Hindlimb muscle (tissue), 1 donor: ENCODE measurements around the gene NXF1. TPM values are rescaled to one million over a fixed set of nuclear protein-coding genes. Genes with fewer than 3 reads are reported as not detected.

Source experiments
- polyA plus RNA-seq: library from polyadenylated mRNA; unstranded; fragments of 120-200 nt; gene quantifications from one replicate; pipeline ENCODE4 v1.2.1, GENCODE V29; 2013; ENCODE audit not compliant: insufficient read length

NXF1 gene
- polyA plus RNA-seq, 1 donor = 75.4 TPM

Other genes starting within 250 kb of the NXF1 start
- gene EEF1G, start 231.5 kb downstream of the NXF1 start, polyA plus RNA-seq = 3,451 TPM
- 16.9 TPM for gene TUT1, start 213.9 kb downstream of the NXF1 start, polyA plus RNA-seq
- 42.0 TPM for gene MTA2, start 203.6 kb downstream of the NXF1 start, polyA plus RNA-seq
- gene EML3, start 192.7 kb downstream of the NXF1 start, polyA plus RNA-seq = 20.7 TPM
- 0.90 TPM for gene ROM1, start 192.2 kb downstream of the NXF1 start, polyA plus RNA-seq
- 21.4 TPM for gene B3GAT3, start 183.5 kb downstream of the NXF1 start, polyA plus RNA-seq
- 161 TPM for gene GANAB, start 158.8 kb downstream of the NXF1 start, polyA plus RNA-seq
- 13.3 TPM for gene INTS5, start 152.1 kb downstream of the NXF1 start, polyA plus RNA-seq
- gene C11orf98, start 140.2 kb downstream of the NXF1 start, polyA plus RNA-seq = 31.3 TPM
- 3.3 TPM for gene CSKMT, start 140.1 kb downstream of the NXF1 start, polyA plus RNA-seq
- 5.8 TPM for gene UQCC3, start 133.8 kb downstream of the NXF1 start, polyA plus RNA-seq
- 7.1 TPM for gene LBHD1, start 133.2 kb downstream of the NXF1 start, polyA plus RNA-seq
- 143 TPM for gene UBXN1, start 126.4 kb downstream of the NXF1 start, polyA plus RNA-seq
- gene LRRN4CL, start 115.9 kb downstream of the NXF1 start, polyA plus RNA-seq = 14.2 TPM
- 20.8 TPM for gene BSCL2, start 98.0 kb downstream of the NXF1 start, polyA plus RNA-seq
- 0.61 TPM for gene GNG3, start 97.8 kb downstream of the NXF1 start, polyA plus RNA-seq
- gene HNRNPUL2, start 78.0 kb downstream of the NXF1 start, polyA plus RNA-seq = 43.6 TPM
- gene TTC9C, start 77.0 kb downstream of the NXF1 start, polyA plus RNA-seq = 28.3 TPM
- 4.0 TPM for gene ZBTB3, start 51.3 kb downstream of the NXF1 start, polyA plus RNA-seq
- 83.5 TPM for gene POLR2G, start 43.9 kb downstream of the NXF1 start, polyA plus RNA-seq
- 20.3 TPM for gene TAF6L, start 34.0 kb downstream of the NXF1 start, polyA plus RNA-seq
- gene TMEM179B, start 18.0 kb downstream of the NXF1 start, polyA plus RNA-seq = 29.2 TPM
- gene TMEM223, start 13.4 kb downstream of the NXF1 start, polyA plus RNA-seq = 16.7 TPM
- gene STX5, start 26.6 kb upstream of the NXF1 start, polyA plus RNA-seq = 31.7 TPM
- not detected for gene TEX54, start 27.4 kb upstream of the NXF1 start, polyA plus RNA-seq
- 37.2 TPM for gene WDR74, start 34.1 kb upstream of the NXF1 start, polyA plus RNA-seq
- gene SLC3A2, start 75.5 kb upstream of the NXF1 start, polyA plus RNA-seq = 43.3 TPM
- gene CHRM1, start 115.9 kb upstream of the NXF1 start, polyA plus RNA-seq = not detected
- gene SLC22A6, start 179.5 kb upstream of the NXF1 start, polyA plus RNA-seq = not detected
- gene SLC22A8, start 210.4 kb upstream of the NXF1 start, polyA plus RNA-seq = not detected